ENCODE results near the gene GNAS-AS1.

Gene GNAS-AS1

GRCh38 chr20:58776109-58776508, 74.6 kb downstream of the GNAS-AS1 start:
- no peak for DNase-seq

- no peak for DNase-seq
These were observed 75.3 kb downstream of the GNAS-AS1 start for GRCh38 chr20:58775371-58775770.

- no peak for DNase-seq
These were observed 75.9 kb downstream of the GNAS-AS1 start for GRCh38 chr20:58774667-58775263.

GRCh38 chr20:58774214-58774613, 76.5 kb downstream of the GNAS-AS1 start:
- DNase-seq = no peak

- DNase-seq = no peak
These were observed 77.9 kb downstream of the GNAS-AS1 start for GRCh38 chr20:58772786-58773185.
